ENCODE measurements around the gene ZNF536.

Gene ZNF536

DNA sequence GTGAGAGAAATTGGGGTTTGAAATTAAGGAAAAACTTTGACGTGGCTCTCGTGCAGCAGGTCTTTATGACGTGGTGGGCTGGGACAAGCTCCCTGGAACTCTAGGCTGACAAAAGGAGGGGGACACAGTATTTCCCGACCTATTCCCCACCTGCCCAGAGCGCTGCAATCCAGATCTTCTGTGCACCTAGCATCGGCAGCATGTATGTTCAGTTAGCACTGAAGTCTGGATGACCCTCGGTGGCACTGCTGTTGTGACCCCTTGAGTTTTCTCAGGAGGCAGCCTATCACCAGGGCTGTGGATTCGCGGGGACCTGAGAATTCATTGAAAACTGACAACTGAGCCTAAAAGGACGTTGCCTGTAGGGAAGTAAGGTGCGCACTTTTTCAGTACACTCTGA, 9.1 kb upstream of the ZNF536 start:
- no peak for DNase-seq (ENCODE audit: low spot score)

DNA sequence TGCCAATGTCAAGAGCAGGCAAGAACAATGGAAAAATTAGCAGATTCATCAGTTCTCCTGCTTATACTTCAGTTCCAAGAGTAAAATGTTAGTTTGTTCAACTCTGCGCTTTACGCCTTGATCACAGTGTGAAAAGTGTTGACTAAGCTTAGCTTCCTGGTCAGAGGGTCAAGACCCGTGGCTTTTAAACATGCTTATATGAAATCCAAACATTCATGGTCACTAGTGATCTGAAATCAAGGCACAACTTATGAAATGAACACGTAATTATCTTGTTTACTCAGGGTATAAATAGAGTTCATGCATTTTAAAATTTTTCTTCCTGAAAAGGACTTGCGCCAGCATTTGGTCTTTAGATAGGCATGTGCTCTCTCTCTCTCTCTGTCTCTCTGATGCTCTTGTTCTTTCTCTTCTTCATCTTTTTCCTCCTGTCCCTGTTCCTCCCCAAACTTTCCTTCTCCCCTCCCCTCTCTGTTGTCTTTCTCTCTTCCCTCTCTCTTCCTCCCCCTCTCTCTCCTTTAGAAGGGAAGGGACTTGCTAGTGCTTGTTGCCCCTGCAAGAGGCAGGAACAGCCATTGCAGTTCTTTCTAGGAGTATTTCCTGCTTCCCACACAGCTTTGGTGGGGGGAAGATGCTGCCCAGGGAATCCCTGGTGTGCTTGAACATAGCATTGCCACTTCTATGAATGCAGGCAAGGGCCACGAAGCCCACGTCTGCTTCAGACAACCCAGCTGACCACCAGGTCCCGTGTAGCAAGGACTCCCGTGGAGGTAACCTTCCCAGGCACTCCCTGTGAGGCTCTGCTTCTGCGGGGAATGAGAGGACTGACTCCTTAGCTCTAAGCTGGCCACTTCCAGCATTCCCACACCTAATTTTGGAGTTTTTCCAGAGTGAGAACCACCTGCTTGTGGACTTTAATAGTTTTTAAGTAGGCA, 7.1 kb upstream of the ZNF536 start:
- no peak for DNase-seq (ENCODE audit: low spot score)

DNA sequence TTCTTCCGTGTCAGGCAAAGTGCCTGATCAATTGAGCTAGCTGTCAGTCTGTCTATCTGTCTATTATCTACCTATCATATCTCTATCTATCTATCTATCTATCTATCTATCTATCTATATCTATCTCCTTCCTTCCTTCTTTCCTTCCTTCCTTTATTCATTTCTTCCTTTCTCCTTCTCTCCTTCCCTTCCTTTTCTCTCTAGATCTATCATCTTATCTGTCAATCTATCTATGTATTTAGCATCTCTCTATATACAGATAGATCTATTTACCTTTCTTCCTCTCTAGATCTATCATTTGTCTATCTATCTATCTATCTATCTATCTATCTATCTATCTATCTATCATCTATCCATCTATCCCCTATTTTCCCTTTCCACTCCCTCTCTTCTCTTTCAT, 5.9 kb upstream of the ZNF536 start:
- DNase-seq (ENCODE audit: low spot score) = no peak

DNA sequence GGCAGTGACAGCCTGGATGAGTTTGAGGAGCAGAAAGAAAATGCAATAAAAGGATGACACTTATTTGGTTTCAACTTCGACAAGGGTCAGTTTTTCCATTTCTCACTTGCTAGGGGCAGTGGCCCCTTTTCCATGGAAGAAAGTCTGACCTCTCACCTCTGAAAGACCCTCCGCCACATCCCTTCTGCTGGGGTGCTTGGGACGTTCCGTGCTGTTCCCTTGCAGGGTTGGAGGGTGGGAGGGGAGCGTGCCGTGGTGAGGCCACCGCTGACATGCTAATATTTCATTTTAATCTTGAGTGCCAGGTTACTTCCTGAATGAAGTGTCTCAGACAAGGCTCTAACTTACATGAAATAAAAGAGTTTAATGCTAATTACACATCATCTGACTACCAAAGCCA, 5.2 kb upstream of the ZNF536 start:
- no peak for DNase-seq (ENCODE audit: low spot score)

- DNase-seq (ENCODE audit: low spot score) = no peak
Measured at GRCh38 chr19:30367421-30367820, 4.8 kb upstream of the ZNF536 start.

GRCh38 chr19:30369833-30370232, 2.4 kb upstream of the ZNF536 start:
- DNase-seq (ENCODE audit: low spot score) = no peak

GRCh38 chr19:30371161-30371836, 885 bp upstream of the ZNF536 start:
- no peak for DNase-seq (ENCODE audit: low spot score)

DNA sequence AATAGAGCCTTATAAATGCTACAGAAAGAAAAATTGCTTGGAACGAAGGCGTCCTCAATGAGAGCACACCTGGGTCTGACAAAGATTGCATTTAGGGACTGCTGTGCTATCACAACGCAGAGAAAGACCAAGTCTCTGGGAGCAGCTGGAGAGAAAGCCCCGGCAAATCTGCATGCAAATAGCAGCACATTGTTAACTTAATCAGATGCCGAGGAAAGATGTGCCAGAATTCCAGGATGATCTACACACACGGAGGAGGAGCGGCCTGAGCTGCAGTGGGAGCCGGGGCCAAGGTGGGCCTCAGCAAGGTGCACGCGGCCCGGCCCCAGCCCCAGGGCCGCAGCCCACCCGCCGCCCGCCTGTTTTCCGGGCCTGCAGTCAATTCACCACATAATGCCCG, 1.4 kb downstream of the ZNF536 start:
- no peak for DNase-seq (ENCODE audit: low spot score)

- no peak for DNase-seq (ENCODE audit: low spot score)
Measured at GRCh38 chr19:30374539-30374864, 2.3 kb downstream of the ZNF536 start.

DNA sequence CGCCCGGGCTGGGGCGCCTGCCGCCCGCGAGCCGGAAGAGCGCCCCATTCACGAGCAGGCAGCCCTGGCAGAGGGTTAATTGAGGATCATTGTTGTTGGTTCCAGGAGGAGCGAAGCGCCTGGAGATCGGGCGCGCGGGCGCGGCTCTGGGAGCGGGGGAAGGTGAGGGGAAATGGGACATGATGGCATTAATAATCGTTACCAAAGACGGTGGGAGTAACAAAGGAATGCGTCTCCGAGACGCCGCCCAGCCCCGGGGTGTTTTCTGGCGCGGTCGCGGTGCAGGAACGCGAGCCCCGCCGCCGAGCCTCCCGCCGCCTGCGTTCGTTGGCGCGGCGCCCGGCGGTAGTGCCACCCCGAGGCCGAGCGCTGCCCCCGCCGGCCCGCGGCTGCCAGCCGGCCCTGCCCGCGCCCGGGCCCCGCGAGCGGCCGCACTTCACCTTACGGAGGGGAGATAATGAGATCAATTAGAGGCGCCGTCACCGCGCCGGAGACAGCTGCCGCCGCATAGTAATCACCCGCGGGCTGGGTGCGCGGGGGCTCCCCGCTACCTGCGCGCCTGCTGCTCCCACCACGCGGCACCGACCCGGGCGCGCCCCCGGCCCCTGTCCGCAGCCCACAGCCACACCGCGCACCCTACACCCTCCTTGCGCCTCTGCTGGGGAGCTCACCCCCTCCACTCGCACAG, 2.8 kb downstream of the ZNF536 start:
- DNase-seq (ENCODE audit: low spot score) = no peak

DNA sequence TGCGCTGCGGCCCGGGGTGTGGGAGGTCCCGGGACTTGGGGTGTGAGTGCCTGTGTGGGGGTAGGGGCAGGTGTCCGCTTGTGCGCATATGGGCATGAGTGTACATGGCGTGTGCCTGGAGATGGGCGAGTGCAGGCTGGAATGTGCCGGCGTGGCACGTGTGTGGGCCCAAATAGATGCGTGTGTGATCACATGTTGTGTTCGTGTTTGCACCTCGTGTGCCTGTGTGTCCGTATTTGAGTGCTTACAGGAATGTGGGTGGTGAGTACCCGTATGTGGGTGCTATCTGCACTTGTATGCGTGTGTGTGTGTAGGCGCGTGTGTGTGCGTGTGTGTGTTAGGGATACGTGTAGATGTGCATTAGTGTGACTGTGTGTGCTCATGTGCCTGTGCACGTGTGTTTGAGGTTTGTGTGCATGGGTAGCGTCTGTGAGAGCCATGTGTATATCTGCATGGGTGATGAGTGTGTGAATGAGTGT, 3.4 kb downstream of the ZNF536 start:
- no peak for DNase-seq (ENCODE audit: low spot score)

GRCh38 chr19:30376272-30376671, 4.1 kb downstream of the ZNF536 start:
- no peak for DNase-seq (ENCODE audit: low spot score)

GRCh38 chr19:30376826-30377425, 4.7 kb downstream of the ZNF536 start:
- DNase-seq (ENCODE audit: low spot score) = no peak

DNA sequence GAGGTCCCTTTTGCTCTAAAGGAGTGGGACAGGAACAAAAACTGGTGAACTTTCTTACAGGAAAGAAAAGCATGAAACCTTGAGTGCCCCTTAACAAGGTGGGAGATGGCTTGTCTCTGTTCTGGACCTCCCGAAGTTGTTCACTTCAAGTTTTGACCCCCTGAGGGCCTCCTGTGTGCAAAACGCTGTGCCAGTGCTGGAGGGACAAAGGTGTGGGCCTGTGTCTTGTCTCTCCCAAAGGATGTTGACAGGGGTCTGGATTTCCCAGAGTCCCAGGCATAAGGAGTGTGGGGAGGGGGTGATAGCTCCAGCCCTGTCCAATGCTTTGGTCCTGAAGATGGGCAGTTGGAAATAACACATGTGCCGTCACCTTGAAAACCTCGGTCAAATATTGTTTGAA, 6.5 kb downstream of the ZNF536 start:
- no peak for DNase-seq (ENCODE audit: low spot score)

DNA sequence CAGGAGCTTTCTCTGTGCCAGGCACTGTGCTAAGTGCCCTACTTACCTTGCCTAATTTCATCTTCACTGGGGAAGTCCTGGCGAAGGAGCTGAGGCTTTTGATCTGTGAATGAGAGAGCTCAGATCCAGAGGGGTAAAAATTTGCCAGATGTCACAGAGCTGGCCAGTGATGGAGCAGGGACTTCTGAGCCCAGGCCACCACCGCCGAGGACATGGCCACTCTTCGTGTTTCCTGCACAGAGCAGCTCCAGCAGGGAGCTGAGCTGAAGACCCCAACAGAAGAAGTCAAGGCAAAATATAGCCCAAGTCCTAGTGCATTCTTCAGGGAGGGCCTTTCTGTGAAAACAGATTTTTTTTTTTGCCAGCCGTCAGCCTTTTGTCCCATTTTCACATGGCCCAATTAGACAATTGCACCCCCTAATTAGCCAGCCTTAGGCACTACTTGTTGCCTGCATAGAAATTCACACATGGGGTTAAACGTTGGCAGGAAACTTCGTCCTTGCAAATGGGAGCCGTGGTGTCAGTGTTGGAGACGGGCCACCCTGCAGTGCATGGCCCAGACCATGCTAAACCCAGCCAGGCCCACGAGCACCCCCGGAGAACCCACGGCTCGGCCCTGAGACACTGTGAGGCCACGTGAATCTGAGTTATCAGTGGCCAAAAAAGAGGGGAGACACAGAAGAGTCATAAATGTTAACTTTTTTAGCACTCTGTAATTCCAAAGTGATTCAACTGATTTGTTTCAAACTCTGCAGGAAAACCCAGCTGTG, 7.8 kb downstream of the ZNF536 start:
- no peak for DNase-seq (ENCODE audit: low spot score)

DNA sequence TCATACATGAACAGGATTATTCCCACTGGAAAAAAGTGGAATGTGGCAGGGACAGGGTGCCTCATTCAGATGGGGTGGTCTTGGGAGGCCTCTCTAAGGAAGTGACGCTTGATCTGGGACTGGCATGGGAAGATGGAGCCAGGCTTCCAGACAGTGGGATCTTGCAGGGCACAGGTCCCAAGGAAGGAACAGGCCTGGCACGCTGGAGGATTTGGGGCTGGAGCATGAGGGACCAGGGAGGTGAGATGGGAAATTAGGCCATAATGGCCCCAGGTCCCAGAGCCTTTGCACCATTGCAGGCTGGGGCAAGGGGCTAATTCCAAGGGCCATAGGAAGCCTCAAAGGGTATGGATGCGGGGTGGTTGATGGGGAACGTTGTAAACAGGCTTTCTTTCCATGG, 9.2 kb downstream of the ZNF536 start:
- no peak for DNase-seq (ENCODE audit: low spot score)

GRCh38 chr19:30385174-30385573, 13.0 kb downstream of the ZNF536 start:
- no peak for DNase-seq (ENCODE audit: low spot score)

DNA sequence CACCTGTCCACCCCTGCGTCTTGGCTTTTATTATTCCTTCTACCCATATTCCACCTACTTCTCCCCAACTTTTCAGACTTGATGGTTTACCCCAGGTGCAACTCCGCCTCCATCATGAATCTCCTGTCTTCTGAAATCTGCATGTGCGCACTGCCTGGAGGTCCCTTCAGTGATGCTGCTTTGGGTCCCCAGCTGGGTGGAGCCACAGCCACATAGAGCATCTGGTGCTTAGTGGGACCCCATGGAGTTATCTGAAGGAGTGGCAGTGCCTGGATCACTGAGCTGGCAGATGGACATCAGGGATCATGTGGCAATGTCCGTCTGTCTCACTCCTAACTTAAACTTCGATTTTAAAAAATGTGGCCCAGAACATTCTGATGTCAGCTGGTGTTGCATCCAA, 13.5 kb downstream of the ZNF536 start:
- DNase-seq (ENCODE audit: low spot score) = no peak

GRCh38 chr19:30386551-30387143, 14.5 kb downstream of the ZNF536 start:
- DNase-seq (ENCODE audit: low spot score) = no peak

GRCh38 chr19:30387311-30388115, 15.3 kb downstream of the ZNF536 start:
- no peak for DNase-seq (ENCODE audit: low spot score)
